ENCODE results near the gene LOC128125822.

DNA sequence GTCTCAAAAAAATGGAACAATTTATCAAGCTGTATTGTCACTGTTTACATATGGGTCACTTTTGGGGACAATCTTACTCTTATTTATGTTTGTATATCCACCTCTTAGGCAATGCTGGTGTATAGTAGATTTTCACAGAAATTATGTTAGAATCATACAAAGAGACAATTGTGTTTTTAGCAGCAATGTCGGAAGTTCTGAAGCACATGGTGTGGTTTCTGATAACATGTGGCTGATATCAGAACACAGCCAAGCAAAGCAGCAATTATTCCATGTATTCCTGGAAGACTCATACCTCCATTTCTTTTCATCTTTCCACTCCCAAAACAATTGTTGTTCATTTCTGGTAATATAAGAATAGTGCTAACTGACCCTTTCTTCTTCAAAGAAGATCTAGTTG lies 17.5 kb upstream of the LOC128125822 start:
- TF ChIP-seq, protein P1, sequence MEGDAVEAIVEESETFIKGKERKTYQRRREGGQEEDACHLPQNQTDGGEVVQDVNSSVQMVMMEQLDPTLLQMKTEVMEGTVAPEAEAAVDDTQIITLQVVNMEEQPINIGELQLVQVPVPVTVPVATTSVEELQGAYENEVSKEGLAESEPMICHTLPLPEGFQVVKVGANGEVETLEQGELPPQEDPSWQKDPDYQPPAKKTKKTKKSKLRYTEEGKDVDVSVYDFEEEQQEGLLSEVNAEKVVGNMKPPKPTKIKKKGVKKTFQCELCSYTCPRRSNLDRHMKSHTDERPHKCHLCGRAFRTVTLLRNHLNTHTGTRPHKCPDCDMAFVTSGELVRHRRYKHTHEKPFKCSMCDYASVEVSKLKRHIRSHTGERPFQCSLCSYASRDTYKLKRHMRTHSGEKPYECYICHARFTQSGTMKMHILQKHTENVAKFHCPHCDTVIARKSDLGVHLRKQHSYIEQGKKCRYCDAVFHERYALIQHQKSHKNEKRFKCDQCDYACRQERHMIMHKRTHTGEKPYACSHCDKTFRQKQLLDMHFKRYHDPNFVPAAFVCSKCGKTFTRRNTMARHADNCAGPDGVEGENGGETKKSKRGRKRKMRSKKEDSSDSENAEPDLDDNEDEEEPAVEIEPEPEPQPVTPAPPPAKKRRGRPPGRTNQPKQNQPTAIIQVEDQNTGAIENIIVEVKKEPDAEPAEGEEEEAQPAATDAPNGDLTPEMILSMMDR (IDR thresholded peaks at IDR 0.05; ENCODE audit: insufficient read depth, low read length, poor library complexity, severe bottlenecking): no peak
- no peak for TF ChIP-seq EZH2phosphoT487 (conservative IDR thresholded peaks at IDR 0.05; ENCODE audit: low read length)

Measured in SU-DHL-6 (cell line).